GM18867 (cell line): ENCODE data around the gene IGSF23.
A peak's percentile ranks its signal among the peaks of the same experiment; 100 is the strongest.

Experiments
- ATAC-seq: cut with Tn5 transposase; IDR thresholded peaks from one replicate; pipeline ENCODE4 v1.9.1; 2021; ENCODE audit warnings: mild to moderate bottlenecking, moderate library complexity; ENCODE audit not compliant: unreplicated experiment

IGSF23 gene

GRCh38 chr19:44640518-44640917 lies 27.2 kb downstream of the IGSF23 start:
- ATAC-seq, result no peak

DNA sequence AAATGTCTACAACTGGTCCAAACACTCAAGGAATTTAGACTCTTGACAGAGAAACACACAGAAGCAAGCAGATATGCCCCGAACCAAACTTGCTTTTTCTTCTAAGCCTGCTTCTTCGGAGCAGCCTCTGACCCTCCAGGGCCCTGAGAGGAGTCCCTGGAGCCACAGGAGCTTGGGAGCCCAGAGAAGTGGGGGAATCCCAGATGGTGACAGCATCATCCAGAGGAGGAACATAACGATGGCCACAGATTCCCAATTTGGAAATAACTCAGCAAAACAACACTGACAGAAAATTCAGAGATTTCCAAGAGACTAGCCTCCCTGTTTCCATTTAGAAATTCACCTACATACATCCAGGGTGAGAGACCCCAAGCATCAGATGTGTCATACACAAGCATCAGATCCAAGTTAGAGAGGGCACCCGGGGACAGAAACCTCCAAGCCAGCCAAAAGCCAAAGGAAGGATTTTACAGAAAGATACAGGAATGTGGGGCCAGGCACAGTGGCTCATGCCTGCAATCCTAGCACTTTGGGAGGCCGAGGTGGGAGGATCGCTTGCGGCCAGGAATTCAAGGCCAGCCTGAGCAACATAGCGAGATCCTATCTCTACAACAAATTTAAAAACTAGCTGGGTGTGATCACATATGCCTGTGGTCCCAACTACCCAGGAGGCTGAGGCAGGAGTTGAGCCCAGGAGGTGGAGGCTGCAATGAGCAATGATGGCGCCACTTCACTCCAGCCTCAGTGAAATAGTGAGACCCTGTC lies 28.3 kb downstream of the IGSF23 start:
- no peak for ATAC-seq

- ATAC-seq, result no peak
These were observed 29.0 kb downstream of the IGSF23 start for GRCh38 chr19:44642377-44642776.

DNA sequence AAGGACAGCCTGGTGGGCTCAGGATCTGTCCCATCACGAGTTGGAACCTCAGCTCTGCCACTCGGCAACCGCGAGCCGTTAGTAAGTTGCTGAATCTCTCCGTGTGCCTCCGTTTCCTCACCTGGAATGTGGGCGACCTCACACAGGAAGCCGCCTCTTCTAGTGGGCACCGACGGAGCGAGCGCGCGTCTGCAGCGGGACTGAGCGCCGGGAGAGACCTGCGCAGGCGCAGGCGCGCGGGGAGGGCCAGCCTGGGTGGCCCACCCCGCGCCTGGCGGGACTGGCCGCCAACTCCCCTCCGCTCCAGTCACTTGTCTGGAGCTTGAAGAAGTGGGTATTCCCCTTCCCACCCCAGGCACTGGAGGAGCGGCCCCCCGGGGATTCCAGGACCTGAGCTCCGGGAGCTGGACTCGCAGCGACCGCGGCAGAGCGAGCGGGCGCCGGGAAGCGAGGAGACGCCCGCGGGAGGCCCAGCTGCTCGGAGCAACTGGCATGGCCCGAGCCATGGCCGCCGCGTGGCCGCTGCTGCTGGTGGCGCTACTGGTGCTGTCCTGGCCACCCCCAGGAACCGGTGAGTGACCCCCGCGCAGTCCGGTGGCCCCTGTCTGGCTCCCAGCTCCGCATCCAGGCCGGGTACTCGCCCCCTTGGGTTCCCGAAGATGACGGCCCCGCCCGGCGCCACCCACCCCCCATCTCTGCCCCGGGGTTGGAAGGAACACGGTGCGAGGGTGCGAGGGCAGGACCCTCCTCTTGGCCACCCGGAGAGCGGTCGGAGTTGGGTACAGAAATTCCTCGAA lies 30.4 kb downstream of the IGSF23 start, which contains the start of gene PVR:
TSS of gene PVR (plus strand) at position 306 of the 797 bp plus-strand sequence. CDS start at position 493, 187 bp downstream.
- no peak for ATAC-seq

- no peak for ATAC-seq
These were observed 31.1 kb downstream of the IGSF23 start for GRCh38 chr19:44644402-44645016.

DNA sequence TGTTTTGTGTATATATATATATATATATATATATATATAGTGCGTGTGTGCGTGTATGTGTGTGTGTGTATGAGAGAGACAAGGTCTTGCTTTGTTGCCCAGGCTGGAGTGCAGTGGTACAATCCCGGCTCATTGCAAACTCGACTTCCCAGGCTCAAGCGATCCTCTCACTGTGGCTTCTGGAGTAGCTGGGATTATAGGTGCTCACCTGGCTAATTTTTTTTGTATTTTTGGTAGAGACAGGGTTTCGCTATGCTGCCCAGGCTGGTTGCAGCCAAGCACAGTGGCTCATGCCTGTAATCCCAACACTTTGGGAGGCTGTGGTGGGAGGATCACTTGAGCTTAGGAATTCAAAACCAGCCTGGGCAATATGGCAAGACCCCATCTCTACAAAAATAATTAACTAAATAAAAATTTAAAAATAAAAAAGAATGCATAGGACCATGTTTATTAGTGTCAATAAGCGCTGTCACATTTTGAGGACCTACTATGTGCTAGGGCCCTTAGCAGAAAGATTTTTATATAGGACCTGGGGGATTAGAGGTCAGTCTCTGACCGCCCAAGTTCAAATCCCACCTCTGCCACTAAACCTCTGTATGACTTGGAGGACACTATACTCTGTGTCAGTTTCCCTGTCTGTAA lies 32.2 kb downstream of the IGSF23 start:
- no peak for ATAC-seq

- no peak for ATAC-seq
These were observed 32.7 kb downstream of the IGSF23 start for GRCh38 chr19:44646049-44646416.

GRCh38 chr19:44647144-44647543 lies 33.8 kb downstream of the IGSF23 start:
- no peak for ATAC-seq

- no peak for ATAC-seq
These were observed 35.4 kb downstream of the IGSF23 start for GRCh38 chr19:44648631-44649251.

- no peak for ATAC-seq
These were observed 36.3 kb downstream of the IGSF23 start for GRCh38 chr19:44649578-44650145.

DNA sequence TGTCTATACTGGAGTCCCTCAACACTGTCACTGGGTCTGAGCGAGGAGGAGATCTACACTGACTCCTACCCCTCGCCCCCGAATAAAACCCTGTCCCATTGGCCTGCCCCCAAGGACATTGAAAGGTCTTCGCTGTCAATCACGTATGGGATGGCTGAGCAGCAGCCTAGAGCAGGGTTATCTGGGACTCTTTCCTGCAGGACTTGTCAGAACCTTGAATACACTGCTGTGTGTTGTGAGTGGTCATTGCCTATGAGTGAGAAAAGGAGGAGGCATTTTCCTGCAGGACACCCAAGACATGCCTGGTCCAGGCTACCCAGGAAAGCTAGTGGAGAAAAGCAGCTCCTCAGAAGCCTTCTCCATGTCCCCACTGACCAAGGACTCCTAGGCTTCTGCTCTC lies 40.0 kb downstream of the IGSF23 start:
- no peak for ATAC-seq

- peak; percentile 85 for ATAC-seq
These were observed 40.8 kb downstream of the IGSF23 start for GRCh38 chr19:44653977-44654774.

DNA sequence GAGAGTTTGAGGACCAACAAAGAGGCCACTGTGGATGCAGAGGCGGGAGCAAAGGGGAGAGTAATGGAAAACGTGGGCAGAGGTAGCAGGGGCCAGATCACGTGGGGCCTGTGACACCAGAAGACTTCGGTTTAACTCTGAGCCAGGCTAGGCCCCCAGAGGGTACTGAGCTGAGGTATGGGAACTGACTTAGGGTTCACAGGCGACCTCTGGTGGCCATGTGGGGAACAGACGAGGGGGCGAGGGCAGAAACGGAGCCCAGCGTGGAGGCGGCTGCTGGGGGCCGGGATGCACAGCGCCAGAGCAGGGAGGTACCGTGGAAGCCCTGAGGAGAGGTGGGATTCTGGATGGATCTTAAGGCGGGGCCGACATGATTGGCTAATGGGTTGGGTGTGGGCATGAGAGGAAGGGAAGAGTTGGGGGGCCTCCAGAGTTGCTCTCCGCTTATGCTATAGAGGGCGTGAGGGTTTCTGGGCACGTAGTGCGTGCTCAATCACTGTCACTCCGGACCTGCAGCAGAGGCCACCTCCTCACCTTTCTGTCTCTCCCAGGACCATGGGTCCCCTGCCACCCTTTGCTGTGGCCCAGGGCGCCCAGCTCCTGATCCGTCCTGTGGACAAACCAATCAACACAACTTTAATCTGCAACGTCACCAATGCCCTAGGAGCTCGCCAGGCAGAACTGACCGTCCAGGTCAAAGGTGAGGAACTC lies 44.0 kb downstream of the IGSF23 start:
- peak; percentile 44 for ATAC-seq

DNA sequence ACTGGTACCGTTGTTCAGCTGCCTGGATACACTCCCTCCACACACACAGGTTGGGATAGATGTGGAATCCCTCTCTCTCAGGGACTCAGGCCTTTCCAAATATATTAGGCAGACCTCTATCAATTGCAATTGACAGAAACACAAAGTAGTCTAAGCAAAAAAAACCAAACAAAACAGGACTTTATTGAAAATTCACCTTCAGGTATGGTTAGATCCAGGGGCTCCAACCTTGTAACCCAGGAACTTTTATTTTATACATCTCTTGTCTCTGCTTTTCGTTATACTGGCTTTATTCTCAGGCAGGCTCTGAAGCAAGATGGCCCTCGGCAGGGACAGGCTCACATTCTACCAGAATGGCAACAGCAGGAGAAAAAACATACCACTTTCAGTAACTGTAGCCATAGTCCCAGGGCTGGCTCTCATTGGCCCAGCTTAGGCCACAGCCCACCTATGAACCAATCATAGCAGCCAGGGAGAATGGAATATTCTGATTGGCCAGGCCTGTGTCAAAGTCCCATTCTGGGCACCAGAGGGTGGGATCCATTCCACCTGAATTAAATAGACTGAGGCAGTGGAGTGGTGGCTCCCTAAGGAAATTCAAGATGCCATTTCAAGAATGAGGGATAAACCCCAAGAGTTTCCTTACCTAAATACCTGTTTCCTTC lies 44.8 kb downstream of the IGSF23 start:
- ATAC-seq, result no peak

GRCh38 chr19:44660081-44660480 lies 46.7 kb downstream of the IGSF23 start:
- no peak for ATAC-seq

DNA sequence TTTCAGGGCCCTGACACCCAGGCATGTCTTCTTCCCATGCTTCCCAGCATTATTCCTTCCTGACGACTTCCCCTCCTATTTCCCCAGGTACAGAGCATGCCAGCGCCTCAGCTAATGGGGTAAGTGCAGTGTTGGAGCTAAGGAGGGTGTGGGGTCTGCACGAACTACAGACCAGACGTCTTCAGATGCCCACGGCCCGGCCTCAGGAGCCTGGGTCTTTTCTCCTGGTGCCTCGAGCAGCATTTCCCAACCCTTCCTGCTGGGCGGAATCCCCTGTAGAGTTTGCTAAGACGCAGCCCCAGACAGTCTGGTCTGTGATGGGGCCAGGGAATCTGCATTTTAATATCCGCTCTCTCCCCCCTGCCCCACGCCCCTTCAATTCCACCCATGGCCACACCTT lies 47.8 kb downstream of the IGSF23 start:
- ATAC-seq, result no peak

DNA sequence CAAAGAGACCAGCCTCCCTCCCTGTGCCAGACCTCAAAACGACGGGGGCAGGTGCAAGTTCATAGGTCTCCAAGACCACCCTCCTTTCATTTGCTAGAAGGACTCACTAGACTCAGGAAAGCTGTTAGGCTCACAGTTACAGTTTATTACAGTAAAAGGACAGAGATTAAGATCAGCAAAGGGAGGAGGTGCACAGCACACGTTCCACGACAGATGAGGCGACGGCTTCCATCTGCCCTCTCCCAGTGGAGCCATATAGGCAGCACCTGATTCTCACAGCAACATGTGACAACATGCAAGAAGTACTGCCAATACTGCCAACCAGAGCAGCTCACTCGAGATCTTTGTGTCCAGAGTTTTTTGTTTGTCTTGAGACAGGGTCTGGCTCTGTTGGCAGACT lies 48.5 kb downstream of the IGSF23 start:
- ATAC-seq, result no peak

DNA sequence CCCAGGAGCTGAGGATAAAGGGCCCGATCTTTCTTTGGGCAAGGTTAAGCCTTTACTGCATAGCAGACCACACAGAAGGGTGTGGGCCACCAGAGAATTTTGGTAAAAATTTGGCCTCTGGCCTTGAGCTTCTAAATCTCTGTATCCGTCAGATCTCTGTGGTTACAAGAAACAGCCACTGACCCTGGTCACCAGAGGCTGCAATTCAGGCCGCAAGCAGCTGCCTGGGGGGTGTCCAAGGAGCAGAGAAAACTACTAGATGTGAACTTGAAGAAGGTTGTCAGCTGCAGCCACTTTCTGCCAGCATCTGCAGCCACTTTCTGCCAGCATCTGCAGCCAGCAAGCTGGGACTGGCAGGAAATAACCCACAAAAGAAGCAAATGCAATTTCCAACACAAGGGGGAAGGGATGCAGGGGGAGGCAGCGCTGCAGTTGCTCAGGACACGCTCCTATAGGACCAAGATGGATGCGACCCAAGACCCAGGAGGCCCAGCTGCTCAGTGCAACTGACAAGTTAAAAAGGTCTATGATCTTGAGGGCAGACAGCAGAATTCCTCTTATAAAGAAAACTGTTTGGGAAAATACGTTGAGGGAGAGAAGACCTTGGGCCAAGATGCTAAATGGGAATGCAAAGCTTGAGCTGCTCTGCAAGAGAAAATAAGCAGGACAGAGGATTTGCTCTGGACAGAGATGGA lies 49.5 kb downstream of the IGSF23 start:
- ATAC-seq, result no peak
